HepG2 (cell line): ENCODE measurements around the gene COQ10B. TPM values are rescaled to one million over a fixed set of nuclear protein-coding genes. Genes with fewer than 3 reads are reported as not detected.

Experiments used
- AHR ChIP-seq: IDR thresholded peaks from 2 replicates; pipeline ENCODE4 v1.6.1; 2018; ENCODE audit warnings: missing genetic modification reagents, missing compliant biosample characterization
- AKAP8 ChIP-seq: sonication (generic); formaldehyde crosslinking; IDR thresholded peaks from 2 replicates; pipeline ENCODE4 v1.5.1; 2020; ENCODE audit warnings: mild to moderate bottlenecking, missing genetic modification reagents
- CCDC6 ChIP-seq: sonication (generic); formaldehyde crosslinking; IDR thresholded peaks from 2 replicates; pipeline ENCODE4 v1.8.1; 2022; ENCODE audit warnings: mild to moderate bottlenecking, missing genetic modification reagents, moderate library complexity
- CREM ChIP-seq, 2 experiments: sonication (generic) in 1 of 2; formaldehyde crosslinking in 1 of 2; IDR thresholded peaks; 2 replicates each; pipeline versions ENCODE4 v1.4.0 to v1.6.1; 2016 to 2020; ENCODE audit warnings: antibody characterized with exemption in 1 of 2, mild to moderate bottlenecking in 1 of 2, missing genetic modification reagents in 1 of 2
- GATAD2A ChIP-seq: IDR thresholded peaks from 2 replicates; pipeline ENCODE4 v1.6.1; 2016
- IRF2 ChIP-seq: IDR thresholded peaks from 2 replicates; pipeline ENCODE4 v1.6.1; 2018; ENCODE audit warnings: missing genetic modification reagents, missing compliant biosample characterization
- KDM2A ChIP-seq: sonication (generic); formaldehyde crosslinking; IDR thresholded peaks from 2 replicates; pipeline ENCODE4 v1.4.0; 2020; ENCODE audit warnings: low read depth, missing genetic modification reagents, borderline replicate concordance
- NR2F2 ChIP-seq: IDR thresholded peaks from 2 replicates; pipeline ENCODE4 v1.6.1; 2012; ENCODE audit warnings: low read depth, inconsistent platforms, borderline replicate concordance
- NRL ChIP-seq: sonication (generic); formaldehyde crosslinking; IDR thresholded peaks from 2 replicates; pipeline ENCODE4 v1.5.0; 2020; ENCODE audit warnings: missing genetic modification reagents, mild to moderate bottlenecking, moderate library complexity, borderline replicate concordance
- REXO4 ChIP-seq: sonication (generic); formaldehyde crosslinking; IDR thresholded peaks from 2 replicates; pipeline ENCODE4 v1.8.0; 2022; ENCODE audit warnings: missing genetic modification reagents, mild to moderate bottlenecking, borderline replicate concordance
- SRF ChIP-seq: IDR thresholded peaks from 2 replicates; pipeline ENCODE4 v1.6.1; 2011; ENCODE audit warnings: mild to moderate bottlenecking, low read depth, low read length, moderate library complexity
- ZBTB33 ChIP-seq: sonication (generic); formaldehyde crosslinking; IDR thresholded peaks from 2 replicates; pipeline ENCODE4 v1.4.0; 2020; ENCODE audit warnings: missing genetic modification reagents
- ZMAT5 ChIP-seq: sonication (generic); formaldehyde crosslinking; IDR thresholded peaks from 2 replicates; pipeline ENCODE4 v1.5.0; 2020; ENCODE audit warnings: mild to moderate bottlenecking, low read depth, missing genetic modification reagents, borderline replicate concordance
- ZMYM3 ChIP-seq: sonication (generic); formaldehyde crosslinking; IDR thresholded peaks from 2 replicates; pipeline ENCODE4 v1.5.1; 2020; ENCODE audit warnings: mild to moderate bottlenecking, missing genetic modification reagents
- ZNF543 ChIP-seq: sonication (generic); formaldehyde crosslinking; IDR thresholded peaks from 2 replicates; pipeline ENCODE4 v1.4.0; 2020; ENCODE audit warnings: mild to moderate bottlenecking, missing genetic modification reagents
- ZNF660 ChIP-seq: sonication (generic); formaldehyde crosslinking; IDR thresholded peaks from 2 replicates; pipeline ENCODE4 v1.5.1; 2020; ENCODE audit warnings: mild to moderate bottlenecking, low read depth, missing genetic modification reagents, borderline replicate concordance
- ZNF770 ChIP-seq: sonication (generic); formaldehyde crosslinking; IDR thresholded peaks from 2 replicates; pipeline ENCODE4 v1.5.0; 2020; ENCODE audit warnings: mild to moderate bottlenecking, missing genetic modification reagents
- polyA plus RNA-seq, 8 experiments: library from polyadenylated mRNA; depleted of rRNA in 3 of 8; stranded (reverse) in 7 of 8; unstranded in 1 of 8; fragments of >200 nt; fragmentation: Illumina TruSeq in 4 of 8; extraction: Trizol in 4 of 8; gene quantifications; 2 replicates each; pipeline versions ENCODE4 v1.2.1 to v1.2.3, GENCODE V29; 2011 to 2016; ENCODE audit warnings: low read depth in 4 of 8, missing spikeins in 1 of 8, mixed read lengths in 1 of 8; ENCODE audit not compliant: insufficient read depth in 1 of 8
- total RNA-seq, 5 experiments: library from RNA; depleted of rRNA; stranded (reverse); fragments of >200 nt; fragmentation: Illumina TruSeq; extraction: Trizol; gene quantifications; 2 replicates each; pipeline ENCODE4 v1.2.3, GENCODE V29; 2016; ENCODE audit warnings: low read depth in 1 of 5
- TF ChIP-seq, protein P1 (sequence below): sonication (generic); formaldehyde crosslinking; IDR thresholded peaks from 2 replicates; pipeline ENCODE4 v1.5.0; 2020; ENCODE audit warnings: missing genetic modification reagents, mild to moderate bottlenecking, borderline replicate concordance
- TF ChIP-seq, protein P2 (sequence below): sonication (generic); formaldehyde crosslinking; IDR thresholded peaks from 2 replicates; pipeline ENCODE4 v1.9.0; 2022; ENCODE audit warnings: low read depth, missing genetic modification reagents

COQ10B gene
- total and polyA plus RNA-seq, 2 of the 13 experiments (the other 11 are each of a cell fraction or from before 2014, with no cell fraction given): 4.6 to 34.9 TPM

DNA sequence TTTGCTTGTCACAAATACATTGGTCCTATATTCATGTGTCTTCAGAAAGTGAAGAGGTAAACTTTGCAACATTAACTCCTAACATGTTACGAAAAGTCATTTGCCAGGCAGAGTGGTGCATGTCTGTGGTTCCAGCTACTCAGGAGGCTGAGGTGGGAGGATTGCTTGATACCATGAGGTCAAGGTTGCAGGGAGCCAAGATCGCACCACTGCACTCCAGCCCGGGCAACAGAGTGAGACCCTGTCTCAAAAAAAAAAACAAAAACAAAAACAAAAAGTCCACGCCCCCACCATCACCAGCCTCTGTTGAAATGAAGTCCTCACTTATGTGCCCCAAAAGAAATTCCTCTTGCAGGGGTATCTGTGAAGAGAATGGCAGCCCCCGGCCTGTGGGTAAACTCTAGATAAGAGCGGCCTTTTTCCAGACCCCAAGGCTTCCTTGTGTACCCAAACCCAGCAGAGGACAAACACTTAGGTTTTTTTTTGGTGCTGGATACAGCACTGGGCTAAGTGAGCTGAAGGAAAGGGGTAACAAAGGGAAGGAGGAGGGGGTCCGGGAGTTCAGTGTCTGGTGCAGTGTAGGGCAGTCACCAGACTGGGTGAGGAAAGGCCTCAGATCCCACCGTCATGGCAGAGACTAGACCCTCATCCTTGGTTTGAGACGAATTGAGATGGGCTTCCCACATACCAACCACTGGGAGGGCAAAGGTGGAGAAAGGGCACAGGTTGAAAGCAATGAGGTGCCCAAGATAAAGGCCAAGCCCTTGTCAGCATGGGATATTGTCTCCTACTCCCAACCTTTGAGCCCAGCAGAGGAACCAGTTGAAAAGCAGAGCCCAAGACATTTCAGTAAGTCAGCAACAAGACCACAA lies 27.0 kb downstream of the COQ10B start (continued):
- TF ChIP-seq, protein P1, sequence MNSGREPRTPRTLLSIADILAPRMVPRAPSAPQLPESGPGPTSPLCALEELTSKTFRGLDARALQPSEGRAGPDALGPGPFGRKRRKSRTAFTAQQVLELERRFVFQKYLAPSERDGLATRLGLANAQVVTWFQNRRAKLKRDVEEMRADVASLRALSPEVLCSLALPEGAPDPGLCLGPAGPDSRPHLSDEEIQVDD (CRISPR knock-in tag): no peak
- TF ChIP-seq ZMYM3 (CRISPR knock-in tag) (no peak), NR2F2 (0 out of 2 replicates have a peak, but pooled peaks have one; percentile 7), AKAP8 (CRISPR knock-in tag) (0 out of 2 replicates have a peak, but pooled peaks have one; percentile 5), ZNF770 (CRISPR knock-in tag) (peak; percentile 91), ZNF660 (CRISPR knock-in tag) (no peak), KDM2A (CRISPR knock-in tag) (0 out of 2 replicates have a peak, but pooled peaks have one; percentile 26), NRL (CRISPR knock-in tag) (no peak), CCDC6 (peak; percentile 30; the same call in 1 of the 2 replicates), IRF2 (CRISPR knock-in tag) (0 out of 2 replicates have a peak, but pooled peaks have one; percentile 39), AHR (0 out of 2 replicates have a peak, but pooled peaks have one; percentile 65), GATAD2A (CRISPR knock-in tag) (no peak; the same call in 1 of the 2 replicates), ZBTB33 (0 out of 2 replicates have a peak, but pooled peaks have one; percentile 5), SRF (no peak), ZNF543 (0 out of 2 replicates have a peak, but pooled peaks have one; percentile 43), REXO4 (CRISPR knock-in tag) (no peak), CREM (IDR thresholded peaks at IDR 0.05) (no peak), CREM (CRISPR knock-in tag; IDR thresholded peaks at IDR 0.05) (no peak), ZMAT5 (CRISPR knock-in tag) (no peak)
- TF ChIP-seq, protein P2, sequence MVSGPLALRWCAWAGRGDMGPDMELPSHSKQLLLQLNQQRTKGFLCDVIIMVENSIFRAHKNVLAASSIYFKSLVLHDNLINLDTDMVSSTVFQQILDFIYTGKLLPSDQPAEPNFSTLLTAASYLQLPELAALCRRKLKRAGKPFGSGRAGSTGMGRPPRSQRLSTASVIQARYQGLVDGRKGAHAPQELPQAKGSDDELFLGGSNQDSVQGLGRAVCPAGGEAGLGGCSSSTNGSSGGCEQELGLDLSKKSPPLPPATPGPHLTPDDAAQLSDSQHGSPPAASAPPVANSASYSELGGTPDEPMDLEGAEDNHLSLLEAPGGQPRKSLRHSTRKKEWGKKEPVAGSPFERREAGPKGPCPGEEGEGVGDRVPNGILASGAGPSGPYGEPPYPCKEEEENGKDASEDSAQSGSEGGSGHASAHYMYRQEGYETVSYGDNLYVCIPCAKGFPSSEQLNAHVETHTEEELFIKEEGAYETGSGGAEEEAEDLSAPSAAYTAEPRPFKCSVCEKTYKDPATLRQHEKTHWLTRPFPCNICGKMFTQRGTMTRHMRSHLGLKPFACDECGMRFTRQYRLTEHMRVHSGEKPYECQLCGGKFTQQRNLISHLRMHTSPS (CRISPR knock-in tag): peak; percentile 55
